Effector memory CD8-positive, alpha-beta T cell (primary cell): Measurements from ENCODE around the gene CDX1.
"Not testable (repeated sequence)": the region's sequence is repeated elsewhere in the genome, so short reads cannot be mapped to it uniquely, and the experiment has no call there.

ENCODE experiments used
- ATAC-seq: fragments of 150-1000 bp; cut with Tn5 transposase; replicated peaks from 2 replicates; pipeline ENCODE4 v1.10.0; 2021; ENCODE audit warnings: mild to moderate bottlenecking, moderate library complexity
- DNase-seq, 3 experiments: peaks; one replicate each; pipeline ENCODE4 v3.0.0; 2021
- H3K27ac Mint-ChIP-seq, 2 donors: one replicate each; pipeline ENCODE4 v1.8.0; 2022; ENCODE audit warnings: mild to moderate bottlenecking in 2 of 2, mixed read lengths in 2 of 2, moderate library complexity in 2 of 2
- H3K27me3 Mint-ChIP-seq, 2 donors: one replicate each; pipeline ENCODE4 v1.8.0; 2022; ENCODE audit warnings: mixed read lengths in 2 of 2
- H3K36me3 Mint-ChIP-seq: one replicate; pipeline ENCODE4 v1.8.0; 2022; ENCODE audit warnings: mild to moderate bottlenecking, moderate library complexity, mixed read lengths; ENCODE audit not compliant: insufficient read depth
- H3K4me1 Mint-ChIP-seq, 2 donors: one replicate each; pipeline ENCODE4 v1.8.0; 2022; ENCODE audit warnings: low read depth in 2 of 2, mixed read lengths in 2 of 2
- H3K4me3 Mint-ChIP-seq, 2 donors: one replicate each; pipeline ENCODE4 v1.8.0; 2022; ENCODE audit warnings: mild to moderate bottlenecking in 2 of 2, mixed read lengths in 2 of 2, moderate library complexity in 2 of 2
- H3K9me3 Mint-ChIP-seq, 2 donors: one replicate each; pipeline ENCODE4 v1.8.0; 2022; ENCODE audit warnings: mixed read lengths in 2 of 2

CDX1 gene

GRCh38 chr5:150224483-150225027 is 58.0 kb downstream of the CDX1 start:
- peaks cover 11 to 29% of the 10 kb centered on the region in 2 donors for H3K27me3 Mint-ChIP-seq

GRCh38 chr5:150227036-150227435 is 60.5 kb downstream of the CDX1 start:
- no peaks in the 10 kb centered on the region for H3K9me3 Mint-ChIP-seq
- H3K4me3 Mint-ChIP-seq, result no peak overlapping the region
- peaks cover 5 to 12% of the 10 kb centered on the region in 2 donors for H3K27me3 Mint-ChIP-seq
- H3K36me3 Mint-ChIP-seq, result no peaks in the 10 kb centered on the region
- H3K4me1 Mint-ChIP-seq, result no peaks in the 10 kb centered on the region
- H3K27ac Mint-ChIP-seq, result no peak overlapping the region
- DNase-seq (no peak), ATAC-seq (no peak)

More at GRCh38 chr5:150224483-150225027, 58.0 kb downstream of the CDX1 start:
- no peak overlapping the region for H3K4me3 Mint-ChIP-seq
- H3K36me3 Mint-ChIP-seq, result no peaks in the 10 kb centered on the region
- no peaks in the 10 kb centered on the region for H3K4me1 Mint-ChIP-seq
- DNase-seq (no peak), ATAC-seq (no peak)
- H3K9me3 Mint-ChIP-seq, result no peaks in the 10 kb centered on the region
- H3K27ac Mint-ChIP-seq, result no peak overlapping the region

- Mint-ChIP-seq H3K4me3 (no peak overlapping the region), H3K27me3 (peaks cover 5 to 10% of the 10 kb centered on the region in 2 donors), H3K4me1 (no peaks in the 10 kb centered on the region), H3K36me3 (no peaks in the 10 kb centered on the region), H3K9me3 (no peaks in the 10 kb centered on the region), H3K27ac (no peak overlapping the region)
- no peak for DNase-seq
- no peak for ATAC-seq
These were observed 61.2 kb downstream of the CDX1 start for GRCh38 chr5:150227606-150228273.

GRCh38 chr5:150229571-150229970 is 63.0 kb downstream of the CDX1 start:
- Mint-ChIP-seq H3K4me3 (no peak overlapping the region), H3K36me3 (no peaks in the 10 kb centered on the region), H3K9me3 (no peaks in the 10 kb centered on the region), H3K27ac (no peak overlapping the region), H3K27me3 (peaks cover 5 to 10% of the 10 kb centered on the region in 2 donors), H3K4me1 (no peaks in the 10 kb centered on the region)
- DNase-seq, result no peak
- no peak for ATAC-seq

GRCh38 chr5:150230842-150231241 is 64.3 kb downstream of the CDX1 start:
- H3K4me3 Mint-ChIP-seq, result no peak overlapping the region

GRCh38 chr5:150233706-150234105 is 67.1 kb downstream of the CDX1 start:
- H3K36me3 Mint-ChIP-seq, DNase-seq, ATAC-seq, H3K4me3 Mint-ChIP-seq, H3K9me3 Mint-ChIP-seq, H3K4me1 Mint-ChIP-seq, H3K27me3 Mint-ChIP-seq, H3K27ac Mint-ChIP-seq: not testable (repeated sequence)

More at GRCh38 chr5:150230842-150231241, 64.3 kb downstream of the CDX1 start:
- no peaks in the 10 kb centered on the region for H3K9me3 Mint-ChIP-seq
- no peak overlapping the region for H3K27ac Mint-ChIP-seq
- H3K36me3 Mint-ChIP-seq, result no peaks in the 10 kb centered on the region
- H3K4me1 Mint-ChIP-seq, result peaks cover 0 to 2% of the 10 kb centered on the region in 2 donors
- H3K27me3 Mint-ChIP-seq, result peaks cover 5 to 10% of the 10 kb centered on the region in 2 donors
- DNase-seq, result no peak
- no peak for ATAC-seq
